ENCODE data around the gene SCN11A.
A peak's percentile ranks its signal among the peaks of the same experiment; 100 is the strongest.
"Not testable (repeated sequence)": the region's sequence is repeated elsewhere in the genome, so short reads cannot be mapped to it uniquely, and the experiment has no call there.

SCN11A gene

GRCh38 chr3:39067286-39067685, 15.5 kb upstream of the SCN11A start:
- Histone ChIP-seq H3K9me3 (ENCODE audit: severe bottlenecking) (no peaks in the 10 kb centered on the region), H3K4me3 (ENCODE audit: severe bottlenecking) (no peak overlapping the region), H3K4me1 (ENCODE audit: insufficient read depth, poor library complexity, severe bottlenecking) (no peaks in the 10 kb centered on the region), H3K27me3 (ENCODE audit: insufficient read depth, poor library complexity, severe bottlenecking) (no peaks in the 10 kb centered on the region), H3K36me3 (ENCODE audit: low read depth) (peaks cover 53% of the 10 kb centered on the region), H3K27ac (ENCODE audit: poor library complexity, severe bottlenecking) (no peak overlapping the region)
- DNase-seq (ENCODE audit: low spot score) (no peak), ATAC-seq (ENCODE audit: low read depth) (peak; percentile 54; the same call in 2 of the 3 replicates)
- no peak for TF ChIP-seq CTCF (IDR thresholded peaks at IDR 0.05; ENCODE audit: poor library complexity, severe bottlenecking)

- ATAC-seq (ENCODE audit: low read depth) = 0 out of 3 replicates have a peak, but pooled peaks have one; percentile 64
- TF ChIP-seq CTCF (IDR thresholded peaks at IDR 0.05; ENCODE audit: poor library complexity, severe bottlenecking) = no peak
- Histone ChIP-seq H3K36me3 (ENCODE audit: low read depth) (peaks cover 45% of the 10 kb centered on the region), H3K4me3 (ENCODE audit: severe bottlenecking) (no peak overlapping the region), H3K4me1 (ENCODE audit: insufficient read depth, poor library complexity, severe bottlenecking) (no peaks in the 10 kb centered on the region), H3K9me3 (ENCODE audit: severe bottlenecking) (no peaks in the 10 kb centered on the region), H3K27ac (ENCODE audit: poor library complexity, severe bottlenecking) (no peak overlapping the region), H3K27me3 (ENCODE audit: insufficient read depth, poor library complexity, severe bottlenecking) (no peaks in the 10 kb centered on the region)
- DNase-seq (ENCODE audit: low spot score) = no peak
Measured at GRCh38 chr3:39065197-39065596, 13.5 kb upstream of the SCN11A start.

- no peaks in the 10 kb centered on the region for H3K9me3 ChIP-seq (ENCODE audit: severe bottlenecking)
- ATAC-seq (ENCODE audit: low read depth) = no peak
- H3K4me1 ChIP-seq (ENCODE audit: insufficient read depth, poor library complexity, severe bottlenecking) = no peaks in the 10 kb centered on the region
- no peak for TF ChIP-seq CTCF (IDR thresholded peaks at IDR 0.05; ENCODE audit: poor library complexity, severe bottlenecking)
- peaks cover 39% of the 10 kb centered on the region for H3K36me3 ChIP-seq (ENCODE audit: low read depth)
- no peaks in the 10 kb centered on the region for H3K27me3 ChIP-seq (ENCODE audit: insufficient read depth, poor library complexity, severe bottlenecking)
- no peak for DNase-seq (ENCODE audit: low spot score)
- H3K27ac ChIP-seq (ENCODE audit: poor library complexity, severe bottlenecking) = no peak overlapping the region
- no peak overlapping the region for H3K4me3 ChIP-seq (ENCODE audit: severe bottlenecking)
Measured at GRCh38 chr3:39064646-39065045, 12.9 kb upstream of the SCN11A start.

GRCh38 chr3:39063143-39063542, 11.4 kb upstream of the SCN11A start:
- Histone ChIP-seq H3K4me1 (ENCODE audit: insufficient read depth, poor library complexity, severe bottlenecking) (no peaks in the 10 kb centered on the region), H3K4me3 (ENCODE audit: severe bottlenecking) (no peak overlapping the region), H3K27ac (ENCODE audit: poor library complexity, severe bottlenecking) (no peak overlapping the region), H3K27me3 (ENCODE audit: insufficient read depth, poor library complexity, severe bottlenecking) (no peaks in the 10 kb centered on the region), H3K9me3 (ENCODE audit: severe bottlenecking) (no peaks in the 10 kb centered on the region), H3K36me3 (ENCODE audit: low read depth) (peaks cover 27% of the 10 kb centered on the region)
- DNase-seq (ENCODE audit: low spot score) = no peak
- ATAC-seq (ENCODE audit: low read depth) = no peak
- no peak for TF ChIP-seq CTCF (IDR thresholded peaks at IDR 0.05; ENCODE audit: poor library complexity, severe bottlenecking)

- H3K36me3 ChIP-seq (ENCODE audit: low read depth) = peaks cover 17% of the 10 kb centered on the region
- H3K4me3 ChIP-seq (ENCODE audit: severe bottlenecking) = no peak overlapping the region
- no peak for TF ChIP-seq CTCF (IDR thresholded peaks at IDR 0.05; ENCODE audit: poor library complexity, severe bottlenecking)
Measured at GRCh38 chr3:39062180-39062579, 10.4 kb upstream of the SCN11A start.

DNA sequence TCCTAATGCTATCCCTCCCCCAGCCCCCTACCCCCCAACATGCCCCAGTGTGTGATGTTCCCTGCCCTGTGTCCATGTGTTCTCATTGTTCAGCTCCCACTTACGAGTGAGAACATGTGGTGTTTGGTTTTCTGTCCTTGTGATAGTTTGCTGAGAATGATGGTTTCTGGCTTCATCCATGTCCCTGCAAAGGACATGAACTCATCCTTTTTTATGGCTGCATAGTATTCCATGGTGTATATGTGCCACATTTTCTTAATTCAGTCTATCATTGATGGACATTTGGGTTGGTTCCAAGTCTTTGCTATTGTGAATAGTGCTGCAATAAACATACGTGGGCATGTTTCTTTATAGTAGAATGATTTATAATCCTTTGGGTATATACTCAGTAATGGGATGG, 9.5 kb upstream of the SCN11A start:
- H3K4me1 ChIP-seq (ENCODE audit: insufficient read depth, poor library complexity, severe bottlenecking); H3K27me3 ChIP-seq (ENCODE audit: insufficient read depth, poor library complexity, severe bottlenecking); DNase-seq (ENCODE audit: low spot score); H3K27ac ChIP-seq (ENCODE audit: poor library complexity, severe bottlenecking); H3K4me3 ChIP-seq (ENCODE audit: severe bottlenecking); ATAC-seq (ENCODE audit: low read depth); H3K9me3 ChIP-seq (ENCODE audit: severe bottlenecking): not testable (repeated sequence)
- H3K36me3 ChIP-seq (ENCODE audit: low read depth) = peaks cover 11% of the 10 kb centered on the region

More at GRCh38 chr3:39062180-39062579, 10.4 kb upstream of the SCN11A start:
- Histone ChIP-seq H3K9me3 (ENCODE audit: severe bottlenecking) (no peaks in the 10 kb centered on the region), H3K27me3 (ENCODE audit: insufficient read depth, poor library complexity, severe bottlenecking) (no peaks in the 10 kb centered on the region), H3K4me1 (ENCODE audit: insufficient read depth, poor library complexity, severe bottlenecking) (no peaks in the 10 kb centered on the region), H3K27ac (ENCODE audit: poor library complexity, severe bottlenecking) (no peak overlapping the region)
- ATAC-seq (ENCODE audit: low read depth) = no peak
- no peak for DNase-seq (ENCODE audit: low spot score)
